ENCODE results near the gene ACSM2A. TPM values are rescaled to one million over a fixed set of nuclear protein-coding genes. Genes with fewer than 3 reads are reported as not detected.
"Not testable (repeated sequence)": the region's sequence is repeated elsewhere in the genome, so short reads cannot be mapped to it uniquely, and the experiment has no call there.

Gene ACSM2A
- total and polyA plus RNA-seq, 10 of the 15 experiments (the other 5 are each of a cell fraction or from before 2014, with no cell fraction given), result not detected

DNA sequence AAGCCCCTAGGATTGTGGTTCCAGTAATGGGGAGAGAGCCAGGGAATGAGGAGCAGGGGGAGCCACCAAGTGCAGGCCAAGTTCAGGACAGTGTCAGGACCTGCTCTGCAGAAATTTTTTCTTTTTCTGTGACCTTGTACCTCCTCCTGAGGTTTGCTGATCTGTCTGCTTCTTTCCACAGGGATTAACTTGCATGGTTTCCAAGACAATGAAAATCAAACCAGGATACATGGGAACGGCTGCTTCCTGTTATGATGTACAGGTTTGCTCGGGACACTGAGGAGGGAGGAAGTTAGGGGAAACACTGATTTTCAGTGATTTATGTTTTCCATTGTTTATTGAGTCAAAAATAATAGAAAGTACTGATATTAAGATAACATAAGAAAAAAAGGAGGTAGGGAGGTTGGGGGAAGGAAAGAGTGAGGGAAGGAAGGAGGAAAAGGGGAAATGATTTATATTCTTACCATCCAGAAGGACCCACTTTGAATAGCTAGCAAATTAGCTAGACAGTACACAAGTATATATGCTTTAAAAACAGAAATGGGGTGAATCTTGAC lies 25.9 kb downstream of the ACSM2A start:
- H3K4me2 ChIP-seq (ENCODE audit: control insufficient read depth, insufficient read depth); CTCF ChIA-PET; H3K27ac ChIP-seq (ENCODE audit: control insufficient read depth, insufficient read depth); FAIRE-seq; H4K20me1 ChIP-seq (ENCODE audit: control insufficient read depth, insufficient read depth); POLR2A ChIA-PET; H3K27me3 ChIP-seq (replicated peaks in 1 of 2; ENCODE audit: control insufficient read depth in 2 of 2, insufficient read depth in 2 of 2, low read length in 1 of 2); H3K36me3 ChIP-seq (ENCODE audit: control insufficient read depth in 2 of 2, insufficient read depth in 2 of 2, low read length in 1 of 2); H3K9ac ChIP-seq (ENCODE audit: control insufficient read depth, insufficient read depth, low read length); intact Hi-C loops (cut with micrococcal nuclease; ENCODE audit: unreplicated experiment); BruUV-seq (replicated peaks); in situ Hi-C loops (cut with MboI); H3K9me3 ChIP-seq (replicated peaks; ENCODE audit: control insufficient read depth, insufficient read depth, low read length); H3K4me3 ChIP-seq; ATAC-seq; H3K4me1 ChIP-seq (ENCODE audit: control insufficient read depth, insufficient read depth, low read length); RAD21 ChIA-PET (ENCODE audit: unreplicated experiment); DNase-seq (ENCODE audit: low read depth, low spot score); H2AFZ ChIP-seq (ENCODE audit: control insufficient read depth, low read depth, low read length); SMC1A ChIA-PET (ENCODE audit: uncharacterized antibody, unreplicated experiment); H3K79me2 ChIP-seq (ENCODE audit: control insufficient read depth, insufficient read depth, low read length): not testable (repeated sequence)
- WGBS (ENCODE audit: insufficient coverage, insufficient replicate concordance, low lambda C conversion rate, missing lambda C conversion rate), result 0% methylated on average over 1 of the region's 2 CpGs

DNA sequence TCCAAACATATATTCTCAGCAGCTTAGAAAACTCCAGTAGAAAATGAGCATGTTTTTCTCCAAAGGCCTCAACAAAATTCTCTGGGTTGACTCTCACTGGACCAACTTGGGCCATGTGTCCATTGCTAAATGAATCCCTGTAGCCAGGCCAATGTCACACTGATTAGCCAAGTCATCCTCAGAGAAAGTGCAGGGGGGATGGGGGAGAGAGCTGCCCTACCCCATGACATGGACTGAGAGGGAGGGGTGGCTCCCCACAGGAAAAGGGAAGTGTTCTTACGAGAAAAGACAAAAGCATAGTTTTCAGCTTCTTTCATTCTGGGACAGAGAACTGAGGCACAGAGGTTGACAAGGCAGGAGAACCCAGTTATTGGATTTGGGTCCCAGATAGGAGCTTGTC lies 32.7 kb downstream of the ACSM2A start:
- H3K27ac ChIP-seq (ENCODE audit: control insufficient read depth, insufficient read depth); H3K9me3 ChIP-seq (replicated peaks; ENCODE audit: control insufficient read depth, insufficient read depth, low read length); ATAC-seq; H3K4me1 ChIP-seq (ENCODE audit: control insufficient read depth, insufficient read depth, low read length); H3K4me3 ChIP-seq; POLR2A ChIA-PET; FAIRE-seq; H3K36me3 ChIP-seq (ENCODE audit: control insufficient read depth in 2 of 2, insufficient read depth in 2 of 2, low read length in 1 of 2); H3K79me2 ChIP-seq (ENCODE audit: control insufficient read depth, insufficient read depth, low read length); H2AFZ ChIP-seq (ENCODE audit: control insufficient read depth, low read depth, low read length); in situ Hi-C loops (cut with MboI); H3K9ac ChIP-seq (ENCODE audit: control insufficient read depth, insufficient read depth, low read length); DNase-seq (ENCODE audit: low read depth, low spot score); H4K20me1 ChIP-seq (ENCODE audit: control insufficient read depth, insufficient read depth); RAD21 ChIA-PET (ENCODE audit: unreplicated experiment); SMC1A ChIA-PET (ENCODE audit: uncharacterized antibody, unreplicated experiment); CTCF ChIA-PET; H3K4me2 ChIP-seq (ENCODE audit: control insufficient read depth, insufficient read depth); H3K27me3 ChIP-seq (replicated peaks in 1 of 2; ENCODE audit: control insufficient read depth in 2 of 2, insufficient read depth in 2 of 2, low read length in 1 of 2); intact Hi-C loops (cut with micrococcal nuclease; ENCODE audit: unreplicated experiment); BruUV-seq (replicated peaks): not testable (repeated sequence)
- 0% methylated on average over 1 of the region's 1 CpG for WGBS (ENCODE audit: insufficient coverage, insufficient replicate concordance, low lambda C conversion rate, missing lambda C conversion rate)

DNA sequence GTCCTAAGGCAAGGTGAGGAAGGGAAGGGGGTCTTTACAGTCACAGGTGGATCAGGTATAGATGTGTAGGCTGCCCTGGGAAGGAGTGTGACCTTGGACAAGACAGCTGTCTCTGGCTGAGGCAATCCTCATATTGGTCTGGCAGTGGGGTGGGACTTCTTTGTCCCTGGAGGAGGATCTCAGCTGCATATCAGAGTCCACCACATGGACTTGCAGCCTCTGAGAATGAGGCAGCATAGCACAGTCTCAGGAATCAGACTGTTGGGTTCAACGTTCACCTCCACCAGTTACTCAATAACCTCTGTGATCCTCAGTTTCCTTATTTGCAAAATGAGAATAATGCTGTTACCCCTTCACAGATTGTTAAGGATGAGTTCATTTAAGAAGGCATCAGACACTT lies 33.4 kb downstream of the ACSM2A start:
- H4K20me1 ChIP-seq (ENCODE audit: control insufficient read depth, insufficient read depth), result no peaks in the 10 kb centered on the region
- FAIRE-seq (no peak), ATAC-seq (no peak), DNase-seq (ENCODE audit: low read depth, low spot score) (no peak)
- CTCF ChIA-PET, result no interaction called here
- SMC1A ChIA-PET (ENCODE audit: uncharacterized antibody, unreplicated experiment), result no interaction called here
- H3K27ac ChIP-seq (ENCODE audit: control insufficient read depth, insufficient read depth), result no peak overlapping the region
- no TSS peak for BruUV-seq (replicated peaks)
- RAD21 ChIA-PET (ENCODE audit: unreplicated experiment), result no interaction called here
- POLR2A ChIA-PET, result no interaction called here
- H3K9ac ChIP-seq (ENCODE audit: control insufficient read depth, insufficient read depth, low read length), result no peak overlapping the region
- no peak overlapping the region for H2AFZ ChIP-seq (ENCODE audit: control insufficient read depth, low read depth, low read length)
- 0% methylated on average over 1 of the region's 1 CpG for WGBS (ENCODE audit: insufficient coverage, insufficient replicate concordance, low lambda C conversion rate, missing lambda C conversion rate)
- no peaks in the 10 kb centered on the region for H3K4me1 ChIP-seq (ENCODE audit: control insufficient read depth, insufficient read depth, low read length)
- in situ Hi-C loops (cut with MboI), result no loop called here
- H3K36me3 ChIP-seq (ENCODE audit: control insufficient read depth in 2 of 2, insufficient read depth in 2 of 2, low read length in 1 of 2), result no peaks in the 10 kb centered on the region
- no peaks in the 10 kb centered on the region for H3K79me2 ChIP-seq (ENCODE audit: control insufficient read depth, insufficient read depth, low read length)
- no peak overlapping the region for H3K4me2 ChIP-seq (ENCODE audit: control insufficient read depth, insufficient read depth)
- no peaks in the 10 kb centered on the region for H3K27me3 ChIP-seq (replicated peaks in 1 of 2; ENCODE audit: control insufficient read depth in 2 of 2, insufficient read depth in 2 of 2, low read length in 1 of 2)
- intact Hi-C loops (cut with micrococcal nuclease; ENCODE audit: unreplicated experiment), result no loop called here
- no peak overlapping the region for H3K4me3 ChIP-seq
- H3K9me3 ChIP-seq (replicated peaks; ENCODE audit: control insufficient read depth, insufficient read depth, low read length), result no peaks in the 10 kb centered on the region
- TF ChIP-seq, protein P1, sequence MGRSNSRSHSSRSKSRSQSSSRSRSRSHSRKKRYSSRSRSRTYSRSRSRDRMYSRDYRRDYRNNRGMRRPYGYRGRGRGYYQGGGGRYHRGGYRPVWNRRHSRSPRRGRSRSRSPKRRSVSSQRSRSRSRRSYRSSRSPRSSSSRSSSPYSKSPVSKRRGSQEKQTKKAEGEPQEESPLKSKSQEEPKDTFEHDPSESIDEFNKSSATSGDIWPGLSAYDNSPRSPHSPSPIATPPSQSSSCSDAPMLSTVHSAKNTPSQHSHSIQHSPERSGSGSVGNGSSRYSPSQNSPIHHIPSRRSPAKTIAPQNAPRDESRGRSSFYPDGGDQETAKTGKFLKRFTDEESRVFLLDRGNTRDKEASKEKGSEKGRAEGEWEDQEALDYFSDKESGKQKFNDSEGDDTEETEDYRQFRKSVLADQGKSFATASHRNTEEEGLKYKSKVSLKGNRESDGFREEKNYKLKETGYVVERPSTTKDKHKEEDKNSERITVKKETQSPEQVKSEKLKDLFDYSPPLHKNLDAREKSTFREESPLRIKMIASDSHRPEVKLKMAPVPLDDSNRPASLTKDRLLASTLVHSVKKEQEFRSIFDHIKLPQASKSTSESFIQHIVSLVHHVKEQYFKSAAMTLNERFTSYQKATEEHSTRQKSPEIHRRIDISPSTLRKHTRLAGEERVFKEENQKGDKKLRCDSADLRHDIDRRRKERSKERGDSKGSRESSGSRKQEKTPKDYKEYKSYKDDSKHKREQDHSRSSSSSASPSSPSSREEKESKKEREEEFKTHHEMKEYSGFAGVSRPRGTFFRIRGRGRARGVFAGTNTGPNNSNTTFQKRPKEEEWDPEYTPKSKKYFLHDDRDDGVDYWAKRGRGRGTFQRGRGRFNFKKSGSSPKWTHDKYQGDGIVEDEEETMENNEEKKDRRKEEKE (IDR thresholded peaks at IDR 0.05), result no peak
- TF ChIP-seq, protein P2, sequence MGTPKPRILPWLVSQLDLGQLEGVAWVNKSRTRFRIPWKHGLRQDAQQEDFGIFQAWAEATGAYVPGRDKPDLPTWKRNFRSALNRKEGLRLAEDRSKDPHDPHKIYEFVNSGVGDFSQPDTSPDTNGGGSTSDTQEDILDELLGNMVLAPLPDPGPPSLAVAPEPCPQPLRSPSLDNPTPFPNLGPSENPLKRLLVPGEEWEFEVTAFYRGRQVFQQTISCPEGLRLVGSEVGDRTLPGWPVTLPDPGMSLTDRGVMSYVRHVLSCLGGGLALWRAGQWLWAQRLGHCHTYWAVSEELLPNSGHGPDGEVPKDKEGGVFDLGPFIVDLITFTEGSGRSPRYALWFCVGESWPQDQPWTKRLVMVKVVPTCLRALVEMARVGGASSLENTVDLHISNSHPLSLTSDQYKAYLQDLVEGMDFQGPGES (IDR thresholded peaks at IDR 0.05), result no peak
- TF ChIP-seq STAT3 (IDR thresholded peaks at IDR 0.05; ENCODE audit: low read depth, low read length) (no peak), POLR2AphosphoS5 (IDR thresholded peaks at IDR 0.05; ENCODE audit: low read length) (no peak), PML (IDR thresholded peaks at IDR 0.05; ENCODE audit: low read length) (no peak), ZZZ3 (IDR thresholded peaks at IDR 0.05; ENCODE audit: control insufficient read depth, insufficient read length, low read depth) (no peak)

All from GM12878 (cell line).